GM21390 (cell line): ENCODE results near the gene FAM25C.
"Not testable (repeated sequence)": the region's sequence is repeated elsewhere in the genome, so short reads cannot be mapped to it uniquely, and the experiment has no call there.

Experiments
- ATAC-seq: cut with Tn5 transposase; IDR thresholded peaks from one replicate; pipeline ENCODE4 v1.9.1; 2021; ENCODE audit not compliant: unreplicated experiment

The FAM25C gene

GRCh38 chr10:47999691-48000090, at the start of gene FAM25C:
TSS of gene FAM25C (minus strand) at chr10:47999791. CDS start at chr10:47999765, 26 bp downstream.
- ATAC-seq = not testable (repeated sequence)

GRCh38 chr10:48044557-48044956, 45.0 kb upstream of the FAM25C start:
- ATAC-seq = not testable (repeated sequence)

- ATAC-seq = not testable (repeated sequence)
These were observed 31.8 kb upstream of the FAM25C start for GRCh38 chr10:48031390-48031789.

GRCh38 chr10:48002306-48002705, 2.7 kb upstream of the FAM25C start:
- not testable (repeated sequence) for ATAC-seq

GRCh38 chr10:47994045-47994444, 5.5 kb downstream of the FAM25C start:
- ATAC-seq = not testable (repeated sequence)

- not testable (repeated sequence) for ATAC-seq
These were observed 7.0 kb downstream of the FAM25C start for GRCh38 chr10:47992560-47992959.

GRCh38 chr10:47991706-47992105, 7.9 kb downstream of the FAM25C start:
- not testable (repeated sequence) for ATAC-seq

- ATAC-seq = not testable (repeated sequence)
These were observed 9.5 kb downstream of the FAM25C start for GRCh38 chr10:47990097-47990496.

GRCh38 chr10:47989542-47989950, 10.0 kb downstream of the FAM25C start:
- not testable (repeated sequence) for ATAC-seq

GRCh38 chr10:47988718-47989541, 10.7 kb downstream of the FAM25C start:
- ATAC-seq = not testable (repeated sequence)

GRCh38 chr10:47987952-47988351, 11.6 kb downstream of the FAM25C start:
- ATAC-seq = not testable (repeated sequence)

- ATAC-seq = peak; percentile 51
These were observed 13.0 kb downstream of the FAM25C start for GRCh38 chr10:47986413-47987230.

- not testable (repeated sequence) for ATAC-seq
These were observed 24.2 kb downstream of the FAM25C start for GRCh38 chr10:47975409-47975808.

GRCh38 chr10:47973131-47973530, 26.5 kb downstream of the FAM25C start:
- not testable (repeated sequence) for ATAC-seq

GRCh38 chr10:47972077-47972476, 27.5 kb downstream of the FAM25C start:
- ATAC-seq = not testable (repeated sequence)

GRCh38 chr10:47971598-47971997, 28.0 kb downstream of the FAM25C start:
- not testable (repeated sequence) for ATAC-seq

GRCh38 chr10:47970047-47970446, 29.5 kb downstream of the FAM25C start:
- ATAC-seq = not testable (repeated sequence)

GRCh38 chr10:47968988-47969387, 30.6 kb downstream of the FAM25C start:
- ATAC-seq = peak; percentile 72

- ATAC-seq = not testable (repeated sequence)
These were observed 35.1 kb downstream of the FAM25C start for GRCh38 chr10:47964280-47965063.

GRCh38 chr10:47962785-47963184, 36.8 kb downstream of the FAM25C start:
- not testable (repeated sequence) for ATAC-seq

GRCh38 chr10:47960699-47961098, 38.9 kb downstream of the FAM25C start:
- ATAC-seq = not testable (repeated sequence)
